ENCODE measurements around the gene SAP130.

Gene SAP130

DNA sequence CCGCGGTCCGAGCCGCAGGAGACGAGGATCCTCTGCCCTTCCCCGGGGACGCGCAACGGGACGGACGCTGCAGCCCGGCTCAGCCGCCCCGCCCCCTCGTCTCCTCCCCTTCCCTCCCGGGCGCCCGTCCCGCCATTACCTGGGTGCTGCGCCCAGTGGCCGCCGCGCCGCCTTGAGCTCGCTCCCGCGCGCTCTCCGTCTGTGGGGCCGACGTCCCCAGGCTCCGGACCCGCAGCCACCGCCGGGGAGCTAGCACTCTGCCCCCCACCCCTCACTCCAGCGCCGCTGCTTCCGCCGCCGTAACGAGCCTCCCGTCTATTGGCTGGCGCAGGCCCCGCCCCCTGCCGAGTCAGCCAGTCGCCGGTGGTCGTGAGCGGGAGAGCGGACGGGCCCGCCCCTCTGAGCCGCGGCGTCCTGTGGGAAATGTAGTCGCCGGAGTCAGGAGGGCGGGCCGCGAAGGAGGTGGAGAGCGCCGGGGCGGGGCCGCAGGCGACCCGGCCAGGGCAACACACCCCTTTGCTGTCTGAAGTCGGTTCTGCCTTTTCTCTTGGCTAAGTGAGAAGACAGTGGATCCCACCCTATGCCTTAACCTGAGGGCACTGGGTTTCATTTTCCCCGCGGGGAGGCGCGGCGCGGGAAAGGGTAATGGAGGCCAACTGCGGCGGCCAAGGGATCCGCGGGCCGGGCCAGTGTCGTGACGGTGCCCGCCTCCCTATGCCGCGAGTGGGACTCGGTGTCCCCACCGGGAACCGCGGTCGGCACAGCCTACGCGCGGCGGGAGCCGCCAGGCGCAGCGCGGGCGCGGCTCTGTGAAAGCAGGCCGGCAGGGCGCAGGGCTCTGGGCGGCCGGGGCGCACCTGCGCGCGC, at the start of gene SAP130:
TSS of gene SAP130 (minus strand) at position 259 of the 867 bp plus-strand sequence. CDS start 1,767 bp downstream, outside the sequence.
- peak; percentile 59 for DNase-seq (ENCODE audit: low read depth)

- no peak for DNase-seq (ENCODE audit: low read depth)
These were observed 48.7 kb upstream of the SAP130 start for GRCh38 chr2:128076461-128077106.

- no peak for DNase-seq (ENCODE audit: low read depth)
These were observed 45.4 kb upstream of the SAP130 start for GRCh38 chr2:128073278-128073677.

DNA sequence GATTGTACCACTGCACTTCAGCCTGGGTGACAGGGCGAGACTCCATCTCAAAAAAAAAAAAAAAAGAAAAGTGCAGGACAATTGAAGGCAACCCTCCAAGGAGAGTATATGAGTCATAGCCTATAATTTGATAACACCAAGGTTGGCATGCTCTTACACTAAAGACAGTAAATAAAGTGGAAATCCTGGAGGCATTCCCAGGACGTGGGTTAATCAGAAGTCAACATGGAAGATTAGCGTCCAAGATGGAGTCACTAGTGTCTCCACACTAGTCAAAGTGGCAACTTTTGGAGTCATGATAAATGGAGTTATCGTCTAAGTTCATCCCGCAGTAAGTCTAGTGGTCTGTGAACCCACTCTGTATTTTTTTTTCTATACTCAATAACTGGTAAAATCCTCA, 41.9 kb upstream of the SAP130 start:
- no peak for DNase-seq (ENCODE audit: low read depth)

- DNase-seq (ENCODE audit: low read depth), result no peak
These were observed 36.5 kb upstream of the SAP130 start for GRCh38 chr2:128064353-128064752.

DNA sequence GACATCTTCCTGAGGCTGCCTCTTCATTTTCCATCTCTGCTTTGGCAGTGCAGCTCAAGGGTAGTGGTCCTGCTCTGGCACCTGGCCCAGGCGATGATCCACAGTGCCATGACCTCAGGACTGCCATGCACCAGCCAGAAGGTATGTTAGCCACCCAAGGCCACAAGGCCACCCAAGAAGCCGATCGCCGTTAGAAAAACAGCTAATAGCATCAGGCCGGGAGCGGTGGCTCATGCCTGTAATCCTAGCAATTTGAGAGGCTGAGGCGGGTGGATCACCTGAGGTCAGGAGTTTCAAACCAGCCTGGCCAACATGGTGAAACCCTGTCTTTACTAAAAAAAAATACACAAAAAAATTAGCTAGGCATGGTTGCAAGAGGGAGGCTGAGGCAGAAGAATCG, 34.7 kb upstream of the SAP130 start:
- DNase-seq (ENCODE audit: low read depth), result no peak

GRCh38 chr2:128058114-128058513, 30.3 kb upstream of the SAP130 start:
- no peak for DNase-seq (ENCODE audit: low read depth)

GRCh38 chr2:128057334-128057733, 29.5 kb upstream of the SAP130 start:
- DNase-seq (ENCODE audit: low read depth), result no peak

DNA sequence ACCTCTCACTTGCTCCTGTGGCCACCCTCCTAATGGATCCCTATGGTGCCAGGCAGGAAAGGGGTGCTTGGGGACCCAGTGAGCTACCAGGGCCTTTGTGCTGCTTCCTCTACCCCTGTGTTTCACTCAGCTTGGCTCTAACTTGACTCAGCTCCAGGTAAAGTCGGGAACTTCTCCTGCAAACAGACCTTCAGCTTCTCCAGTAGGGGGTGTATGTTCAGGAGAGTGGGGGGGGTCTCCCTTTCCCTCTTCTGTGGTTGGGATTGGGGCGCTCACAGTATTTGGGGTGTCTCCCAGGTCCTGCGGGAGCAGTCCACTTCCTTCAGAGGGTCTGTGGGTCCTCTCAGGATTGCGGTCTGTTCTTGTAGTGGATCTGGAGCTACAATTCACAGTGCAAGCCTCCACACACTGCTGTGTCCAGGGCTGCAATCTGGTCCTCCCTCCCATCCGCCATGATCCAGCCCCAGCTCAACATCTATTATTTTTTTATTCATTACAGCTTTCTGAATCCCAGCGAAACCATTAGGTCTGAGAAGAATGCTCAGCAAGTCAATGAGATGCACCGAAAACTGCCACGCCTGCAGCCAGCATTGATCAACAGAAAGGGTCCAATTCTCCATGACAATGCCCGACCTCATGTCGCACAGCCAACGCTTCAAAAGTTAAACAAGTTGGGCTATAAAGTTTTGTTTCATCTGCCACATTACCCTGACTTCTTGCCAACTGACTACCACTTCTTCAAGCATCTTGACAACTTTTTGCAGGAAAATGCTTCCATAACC, 26.4 kb upstream of the SAP130 start:
- DNase-seq (ENCODE audit: low read depth), result no peak

GRCh38 chr2:128053331-128053730, 25.5 kb upstream of the SAP130 start:
- no peak for DNase-seq (ENCODE audit: low read depth)

GRCh38 chr2:128043041-128043440, 15.2 kb upstream of the SAP130 start:
- no peak for DNase-seq (ENCODE audit: low read depth)

DNA sequence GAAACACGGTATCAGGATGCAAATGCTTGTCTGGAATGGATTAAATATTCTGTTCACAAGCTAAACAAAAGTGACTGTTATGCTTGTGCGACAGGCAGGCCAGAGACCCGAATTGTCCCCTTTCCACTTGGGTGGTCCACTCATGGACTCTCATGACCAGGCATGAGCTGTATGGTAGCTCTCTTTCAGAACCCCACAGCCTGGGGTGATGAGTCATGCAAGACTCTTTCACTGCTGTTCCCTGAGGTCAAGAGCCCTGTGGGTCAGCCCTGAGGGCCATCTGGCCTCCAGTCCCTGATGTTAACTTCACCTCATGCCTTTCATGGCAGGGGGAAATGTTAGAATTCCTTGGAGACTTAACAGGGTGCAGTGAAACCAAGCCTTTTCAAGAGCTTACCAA, 13.7 kb upstream of the SAP130 start:
- no peak for DNase-seq (ENCODE audit: low read depth)

DNA sequence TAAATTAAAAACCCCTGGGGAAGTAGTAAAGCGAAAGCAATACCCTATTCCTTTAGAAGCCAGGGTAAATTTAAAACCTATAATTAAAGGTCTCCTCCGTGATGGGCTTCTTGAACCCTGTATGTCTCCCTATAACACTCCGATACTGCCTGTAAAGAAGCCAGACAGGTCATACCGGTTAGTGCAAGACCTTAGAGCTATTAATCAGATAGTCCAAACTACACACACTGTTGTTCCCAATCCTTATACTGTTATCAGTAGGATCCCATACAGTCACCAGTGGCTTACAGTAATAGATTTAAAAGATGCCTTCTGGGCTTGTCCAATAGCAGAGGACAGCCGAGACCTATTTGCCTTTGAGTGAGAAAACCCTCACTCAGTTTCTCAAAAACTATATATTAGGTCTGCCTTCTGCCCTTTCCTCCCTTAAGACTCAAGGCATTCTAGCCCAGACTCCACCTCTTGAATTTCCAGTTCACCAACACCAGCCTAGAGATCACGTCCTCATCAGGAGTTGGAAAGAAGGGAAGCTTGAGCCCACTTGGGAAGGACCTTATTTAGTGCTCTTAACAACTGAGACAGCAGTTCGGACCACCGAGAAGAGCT, 12.4 kb upstream of the SAP130 start:
- no peak for DNase-seq (ENCODE audit: low read depth)

DNA sequence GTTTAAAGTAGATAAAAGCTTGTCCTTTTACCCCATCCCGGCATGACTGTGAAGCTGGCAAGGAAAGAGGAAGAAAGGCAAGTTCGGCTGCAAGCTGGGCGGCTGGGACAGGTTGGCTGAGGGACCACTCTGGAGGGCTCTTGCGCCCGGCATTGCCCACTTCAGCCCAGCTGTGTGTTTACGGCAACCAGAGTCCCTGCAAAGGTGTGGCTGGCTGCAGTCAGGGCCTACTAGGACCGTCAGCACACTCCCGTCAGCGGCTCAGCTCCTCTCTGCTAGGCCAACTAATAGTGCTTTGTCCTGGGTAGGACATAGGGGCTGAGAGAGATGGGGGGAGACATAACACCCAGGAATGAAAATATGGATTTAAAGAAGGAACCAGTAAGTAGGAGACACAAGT, 11.7 kb upstream of the SAP130 start:
- no peak for DNase-seq (ENCODE audit: low read depth)

DNA sequence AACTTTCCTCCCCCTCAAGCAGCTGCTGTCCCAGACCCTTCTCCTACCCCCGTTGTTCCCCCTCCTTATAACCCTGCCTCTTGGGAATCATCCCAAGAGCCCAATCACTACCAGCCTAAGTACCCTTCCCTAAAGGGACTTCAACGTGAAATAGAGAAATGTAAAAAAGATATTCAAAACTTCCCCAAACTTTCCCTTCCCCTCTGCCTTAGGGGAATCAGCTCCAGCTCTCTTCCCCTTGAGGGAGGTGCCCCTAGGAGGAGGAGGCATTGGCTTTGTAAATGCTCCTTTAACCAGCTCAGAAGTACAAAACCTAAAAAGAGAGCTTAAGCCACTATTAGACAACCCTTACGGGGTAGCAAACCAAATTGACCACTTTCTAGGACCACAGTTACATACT, 10.6 kb upstream of the SAP130 start:
- DNase-seq (ENCODE audit: low read depth), result no peak

GRCh38 chr2:128037649-128038048, 9.8 kb upstream of the SAP130 start:
- no peak for DNase-seq (ENCODE audit: low read depth)

DNA sequence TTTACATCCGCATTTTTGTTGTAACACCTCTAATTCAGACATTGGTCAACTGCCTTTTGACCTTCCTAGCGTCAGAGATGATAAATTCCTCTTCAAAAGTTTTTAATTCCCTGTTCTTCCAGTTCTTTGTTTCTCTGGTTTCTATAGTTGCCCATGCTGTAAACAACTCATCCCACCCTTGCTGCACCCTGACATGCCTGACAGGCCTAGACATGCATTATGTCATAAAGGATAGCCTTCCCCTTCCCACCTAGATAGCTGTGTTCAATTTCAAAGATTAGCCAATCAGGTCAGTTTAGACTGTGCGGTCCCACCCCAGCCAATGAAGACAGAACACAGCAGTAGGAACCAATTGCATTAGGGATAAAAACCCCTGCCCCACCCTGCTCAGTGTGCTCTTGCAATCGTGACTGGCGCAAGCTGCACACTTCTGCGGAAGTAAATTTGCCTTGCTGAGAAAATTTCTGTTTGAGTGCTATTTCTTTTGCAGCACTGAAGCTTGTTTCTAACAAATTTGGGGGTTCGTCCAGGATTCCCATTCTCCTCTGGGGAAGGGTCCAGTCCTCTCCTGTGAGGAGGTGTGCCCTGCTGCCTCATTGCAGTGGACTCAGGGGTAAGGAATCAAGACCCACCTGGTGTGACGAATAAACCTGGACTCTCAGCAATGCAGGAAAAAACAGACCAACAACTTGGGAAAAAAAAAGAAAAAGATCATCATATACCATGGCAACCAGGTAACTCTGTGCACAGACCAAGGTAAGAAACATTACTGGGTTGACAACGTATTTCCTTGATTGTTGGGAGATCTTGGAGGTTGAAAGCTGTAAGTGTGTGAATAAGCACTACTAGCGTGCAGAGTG, 9.1 kb upstream of the SAP130 start:
- DNase-seq (ENCODE audit: low read depth), result no peak

GRCh38 chr2:128032092-128032491, 4.2 kb upstream of the SAP130 start:
- DNase-seq (ENCODE audit: low read depth), result no peak

GRCh38 chr2:128028668-128029054, 802 bp upstream of the SAP130 start:
- no peak for DNase-seq (ENCODE audit: low read depth)

GRCh38 chr2:128027278-128027800, 520 bp downstream of the SAP130 start:
- DNase-seq (ENCODE audit: low read depth), result peak; percentile 93

Measured in HS-5 (cell line).